Astrocyte (in vitro differentiated cells and primary cell): ENCODE data around the gene HNRNPC.

Source experiments
- EZH2 ChIP-seq: IDR thresholded peaks from 2 replicates; pipeline ENCODE4 v1.6.1; 2012; ENCODE audit warnings: mild to moderate bottlenecking, low read length, inconsistent platforms; ENCODE audit not compliant: insufficient read depth
- TF ChIP-seq, protein P1 (sequence below): IDR thresholded peaks from 2 replicates; pipeline ENCODE4 v1.5.1; 2011; ENCODE audit warnings: low read depth, mild to moderate bottlenecking, inconsistent platforms, low read length, moderate library complexity; ENCODE audit not compliant: insufficient read depth

DNA sequence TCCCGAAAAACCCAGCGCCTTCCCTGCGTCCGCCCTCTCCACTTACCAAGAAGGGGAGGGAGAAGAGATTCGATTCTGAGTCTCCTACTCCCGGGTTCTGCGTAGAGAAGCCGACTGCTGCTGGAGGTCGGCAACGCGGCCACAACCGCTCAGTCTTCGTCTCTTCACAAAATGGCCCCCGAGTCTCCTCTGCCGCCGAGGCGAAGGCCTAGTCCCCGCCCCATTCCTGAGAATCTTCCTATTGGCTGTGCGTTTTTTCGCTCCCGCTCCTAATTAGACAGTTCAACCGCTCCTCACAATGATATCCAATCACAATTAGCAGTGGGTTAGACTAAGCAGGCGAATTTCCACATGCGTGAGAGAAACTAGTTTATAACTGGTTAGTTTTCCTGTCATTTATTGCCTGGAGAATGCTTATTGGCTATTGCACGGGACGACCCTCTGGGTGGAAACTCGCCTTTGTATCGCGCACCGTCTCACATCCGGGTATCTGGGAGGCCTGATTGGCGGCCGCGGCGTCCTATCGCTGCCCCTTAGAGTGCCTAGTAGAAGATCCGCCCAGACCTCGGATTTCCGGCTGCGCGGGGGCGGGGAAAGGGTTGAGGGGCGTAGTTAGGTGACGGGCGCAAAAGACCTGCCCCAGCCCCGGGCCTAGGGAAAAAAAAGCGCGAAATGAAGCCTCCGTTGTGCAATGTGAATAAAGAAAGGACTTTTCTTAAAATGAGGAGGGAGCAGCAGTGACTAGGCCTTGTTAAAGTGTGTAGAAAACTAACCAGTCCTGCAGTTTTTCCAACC is at the start of gene HNRNPC:
- TF ChIP-seq, protein P1, sequence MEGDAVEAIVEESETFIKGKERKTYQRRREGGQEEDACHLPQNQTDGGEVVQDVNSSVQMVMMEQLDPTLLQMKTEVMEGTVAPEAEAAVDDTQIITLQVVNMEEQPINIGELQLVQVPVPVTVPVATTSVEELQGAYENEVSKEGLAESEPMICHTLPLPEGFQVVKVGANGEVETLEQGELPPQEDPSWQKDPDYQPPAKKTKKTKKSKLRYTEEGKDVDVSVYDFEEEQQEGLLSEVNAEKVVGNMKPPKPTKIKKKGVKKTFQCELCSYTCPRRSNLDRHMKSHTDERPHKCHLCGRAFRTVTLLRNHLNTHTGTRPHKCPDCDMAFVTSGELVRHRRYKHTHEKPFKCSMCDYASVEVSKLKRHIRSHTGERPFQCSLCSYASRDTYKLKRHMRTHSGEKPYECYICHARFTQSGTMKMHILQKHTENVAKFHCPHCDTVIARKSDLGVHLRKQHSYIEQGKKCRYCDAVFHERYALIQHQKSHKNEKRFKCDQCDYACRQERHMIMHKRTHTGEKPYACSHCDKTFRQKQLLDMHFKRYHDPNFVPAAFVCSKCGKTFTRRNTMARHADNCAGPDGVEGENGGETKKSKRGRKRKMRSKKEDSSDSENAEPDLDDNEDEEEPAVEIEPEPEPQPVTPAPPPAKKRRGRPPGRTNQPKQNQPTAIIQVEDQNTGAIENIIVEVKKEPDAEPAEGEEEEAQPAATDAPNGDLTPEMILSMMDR: no peak
- TF ChIP-seq EZH2: no peak
